ENCODE measurements around the gene PIR.

- TF ChIP-seq CTCF (IDR thresholded peaks at IDR 0.05), result no peak
- no peak for TF ChIP-seq POLR2A (IDR thresholded peaks at IDR 0.05)
Measured at GRCh38 chrX:15418041-15418706, 75.0 kb downstream of the PIR start.
